ENCODE results near the gene UBE2E2. TPM values are rescaled to one million over a fixed set of nuclear protein-coding genes. Genes with fewer than 3 reads are reported as not detected.

Gene UBE2E2
- total RNA-seq, 1 experiment from 2014 or later = 38.6 TPM

DNA sequence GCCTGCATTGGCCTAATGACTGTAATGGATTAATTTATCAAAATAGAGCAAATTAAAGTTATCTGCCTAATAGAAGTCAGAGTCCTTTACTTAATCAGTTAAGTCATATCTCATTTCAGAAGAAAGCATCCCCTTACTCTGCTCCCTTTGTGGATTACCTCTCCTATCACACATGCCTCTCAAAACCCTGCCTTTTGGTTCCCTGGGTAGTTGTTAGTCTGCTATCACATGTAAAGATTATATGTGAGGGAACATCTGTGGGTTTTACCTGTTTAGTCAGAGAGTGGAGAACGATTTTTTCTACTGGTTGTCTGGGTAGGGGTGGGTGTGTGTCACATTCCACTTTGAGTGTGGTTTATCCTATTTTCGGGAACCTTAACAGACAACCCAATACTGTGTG lies 16.4 kb downstream of the UBE2E2 start:
- Histone ChIP-seq H3K27me3 (ENCODE audit: insufficient read depth, low read length) (no peaks in the 10 kb centered on the region), H4K20me1 (ENCODE audit: control insufficient read depth, insufficient read depth, insufficient read length) (no peaks in the 10 kb centered on the region), H3K14ac (ENCODE audit: insufficient read depth, low read length) (no peak overlapping the region), H3K79me2 (ENCODE audit: insufficient read depth, low read length) (peaks cover 4% of the 10 kb centered on the region; the same call in 1 of the 2 replicates), H3T11ph (ENCODE audit: low read length) (no peak overlapping the region), H3K9ac (ENCODE audit: extremely low read depth, insufficient read length, low read length) (no peak overlapping the region), H2BK120ac (ENCODE audit: low read depth, low read length, poor library complexity, severe bottlenecking) (no peak overlapping the region), H3K18ac (ENCODE audit: insufficient read length, low read depth, low read length) (no peak overlapping the region), H3K9me3 (ENCODE audit: control insufficient read depth, low read depth, low read length) (no peaks in the 10 kb centered on the region), H2AFZ (ENCODE audit: low read length) (no peak overlapping the region), H3K4me2 (ENCODE audit: insufficient read depth, insufficient read length, low read length) (no peak overlapping the region), H4K91ac (ENCODE audit: insufficient read length, low read depth, low read length) (no peak overlapping the region), H3K79me1 (ENCODE audit: insufficient read depth, low read depth, low read length, poor library complexity, severe bottlenecking) (peaks cover 2% of the 10 kb centered on the region), H2BK20ac (ENCODE audit: low read depth, low read length, poor library complexity, severe bottlenecking) (no peak overlapping the region), H3K23ac (ENCODE audit: insufficient read length, low read depth, low read length) (no peak overlapping the region), H4K8ac (replicated peaks; ENCODE audit: insufficient read length, low read depth, low read length) (no peak overlapping the region), H3K4ac (ENCODE audit: low read depth, low read length) (no peak overlapping the region), H2AK5ac (ENCODE audit: insufficient read length, low read length) (no peak overlapping the region), H4K5ac (ENCODE audit: insufficient read length, low read depth, low read length) (no peak overlapping the region), H3K4me1 (ENCODE audit: insufficient read depth, low read length) (no peaks in the 10 kb centered on the region), H3K23me2 (ENCODE audit: insufficient read length, low read depth, low read length, poor library complexity, severe bottlenecking) (no peaks in the 10 kb centered on the region), H3K27ac (ENCODE audit: insufficient read length, low read depth, low read length) (no peak overlapping the region), H2BK15ac (ENCODE audit: low read depth, low read length) (no peak overlapping the region), H2BK12ac (ENCODE audit: insufficient read length, low read depth, low read length) (no peak overlapping the region), H3K56ac (ENCODE audit: insufficient read length, low read depth, low read length) (no peak overlapping the region), H2BK5ac (ENCODE audit: insufficient read length, low read length) (no peak overlapping the region)
- no CpG with 5 or more reads among the region's 2 CpGs for WGBS (ENCODE audit: extremely low coverage, insufficient read length, low lambda C conversion rate)
- Mint-ChIP-seq H3K4me3 (no peak overlapping the region), H3K36me3 (ENCODE audit: insufficient read depth in 1 of 3, low read depth in 3 of 3) (peaks cover 3 to 28% (median 12%) of the 10 kb centered on the region in 3 experiments), H3K27ac (no peak overlapping the region), H3K4me1 (peaks cover 14 to 17% of the 10 kb centered on the region in 2 experiments), H3K9me3 (peaks cover 9% of the 10 kb centered on the region in 2 experiments; a peak in 4 of 5 replicates), H3K27me3 (ENCODE audit: low read depth) (no peaks in the 10 kb centered on the region)
- TF ChIP-seq, protein P1, sequence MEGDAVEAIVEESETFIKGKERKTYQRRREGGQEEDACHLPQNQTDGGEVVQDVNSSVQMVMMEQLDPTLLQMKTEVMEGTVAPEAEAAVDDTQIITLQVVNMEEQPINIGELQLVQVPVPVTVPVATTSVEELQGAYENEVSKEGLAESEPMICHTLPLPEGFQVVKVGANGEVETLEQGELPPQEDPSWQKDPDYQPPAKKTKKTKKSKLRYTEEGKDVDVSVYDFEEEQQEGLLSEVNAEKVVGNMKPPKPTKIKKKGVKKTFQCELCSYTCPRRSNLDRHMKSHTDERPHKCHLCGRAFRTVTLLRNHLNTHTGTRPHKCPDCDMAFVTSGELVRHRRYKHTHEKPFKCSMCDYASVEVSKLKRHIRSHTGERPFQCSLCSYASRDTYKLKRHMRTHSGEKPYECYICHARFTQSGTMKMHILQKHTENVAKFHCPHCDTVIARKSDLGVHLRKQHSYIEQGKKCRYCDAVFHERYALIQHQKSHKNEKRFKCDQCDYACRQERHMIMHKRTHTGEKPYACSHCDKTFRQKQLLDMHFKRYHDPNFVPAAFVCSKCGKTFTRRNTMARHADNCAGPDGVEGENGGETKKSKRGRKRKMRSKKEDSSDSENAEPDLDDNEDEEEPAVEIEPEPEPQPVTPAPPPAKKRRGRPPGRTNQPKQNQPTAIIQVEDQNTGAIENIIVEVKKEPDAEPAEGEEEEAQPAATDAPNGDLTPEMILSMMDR (conservative IDR thresholded peaks at IDR 0.05) = no peak
- DNase-seq = no peak

All from H9 (cell line).